Dedifferentiated amniotic fluid mesenchymal stem cell (primary cell): ENCODE measurements around the gene AGRN.
"Not testable (repeated sequence)": the region's sequence is repeated elsewhere in the genome, so short reads cannot be mapped to it uniquely, and the experiment has no call there.

Experiments used
- DNase-seq: peaks from one replicate; pipeline ENCODE4 v3.0.0-alpha.2; 2016; ENCODE audit errors: extremely low spot score

Gene AGRN

GRCh38 chr1:1021010-1021919, 1.3 kb downstream of the AGRN start:
- no peak for DNase-seq

DNA sequence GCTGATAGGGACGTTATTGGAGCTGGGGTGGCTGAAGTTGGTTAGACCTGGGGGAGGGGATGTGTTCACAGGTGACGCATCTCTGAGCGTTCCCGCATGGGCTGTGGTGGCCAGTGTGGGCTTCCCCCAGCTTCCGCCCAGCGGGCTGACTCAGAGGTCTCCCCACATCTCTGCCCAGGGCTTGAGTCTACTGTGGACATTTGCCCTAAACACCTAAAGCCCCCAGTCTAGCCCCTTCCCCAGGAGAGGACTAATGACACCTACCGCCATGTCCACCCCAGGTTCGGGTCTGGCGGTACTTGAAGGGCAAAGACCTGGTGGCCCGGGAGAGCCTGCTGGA, 2.0 kb downstream of the AGRN start:
- DNase-seq = no peak

DNA sequence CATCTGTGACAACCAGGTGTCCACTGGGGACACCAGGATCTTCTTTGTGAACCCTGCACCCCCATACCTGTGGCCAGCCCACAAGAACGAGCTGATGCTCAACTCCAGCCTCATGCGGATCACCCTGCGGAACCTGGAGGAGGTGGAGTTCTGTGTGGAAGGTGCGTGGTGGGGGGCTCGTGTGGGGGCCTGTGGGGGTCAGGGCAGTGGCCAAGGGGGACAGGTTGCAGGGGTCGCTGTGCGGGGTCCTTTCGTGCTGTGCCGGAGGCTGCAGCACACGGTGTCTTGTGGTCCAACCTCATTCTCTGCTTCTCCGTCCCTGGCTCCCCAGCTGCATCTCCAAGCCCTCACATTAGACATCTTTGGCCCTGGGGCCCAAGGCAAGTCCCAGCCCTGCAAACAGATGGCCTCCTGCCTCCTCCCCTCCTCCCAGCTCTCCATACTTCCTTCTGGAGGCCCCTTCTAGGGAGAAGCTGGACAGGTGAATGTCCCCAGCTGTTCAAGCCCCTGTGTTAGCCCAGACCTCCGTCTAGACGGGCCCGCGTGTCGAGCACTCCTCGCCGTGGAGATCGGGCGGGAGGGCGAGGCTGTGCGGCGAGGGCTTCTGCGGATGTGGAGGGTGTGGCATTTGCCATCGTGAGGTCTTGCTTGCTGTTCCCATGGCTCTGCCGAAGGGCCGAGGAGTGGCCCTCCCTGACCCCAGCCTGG, 2.5 kb downstream of the AGRN start:
- DNase-seq = no peak

DNA sequence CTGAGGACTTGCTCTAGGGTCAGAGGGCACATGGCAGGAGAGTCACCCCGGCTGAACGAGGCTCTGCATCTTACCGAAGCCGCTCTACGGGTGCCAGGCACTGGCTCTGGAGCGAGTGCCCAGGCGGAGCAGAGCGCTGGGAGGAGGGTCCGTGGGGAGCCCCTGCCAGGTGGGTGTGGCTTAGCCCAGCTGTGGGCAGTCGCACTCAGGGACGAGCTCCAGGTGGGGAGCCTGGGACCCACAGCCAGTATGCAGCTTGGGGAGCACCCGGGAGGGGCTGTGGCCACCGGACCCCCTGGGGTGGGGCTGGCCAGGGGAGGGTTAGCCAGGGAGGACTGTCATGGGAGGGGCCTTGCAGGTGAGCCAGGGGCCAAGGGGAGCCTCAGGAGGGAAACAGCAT, 3.8 kb downstream of the AGRN start:
- DNase-seq = no peak

- DNase-seq = no peak
Measured at GRCh38 chr1:1024149-1024770, 4.3 kb downstream of the AGRN start.

DNA sequence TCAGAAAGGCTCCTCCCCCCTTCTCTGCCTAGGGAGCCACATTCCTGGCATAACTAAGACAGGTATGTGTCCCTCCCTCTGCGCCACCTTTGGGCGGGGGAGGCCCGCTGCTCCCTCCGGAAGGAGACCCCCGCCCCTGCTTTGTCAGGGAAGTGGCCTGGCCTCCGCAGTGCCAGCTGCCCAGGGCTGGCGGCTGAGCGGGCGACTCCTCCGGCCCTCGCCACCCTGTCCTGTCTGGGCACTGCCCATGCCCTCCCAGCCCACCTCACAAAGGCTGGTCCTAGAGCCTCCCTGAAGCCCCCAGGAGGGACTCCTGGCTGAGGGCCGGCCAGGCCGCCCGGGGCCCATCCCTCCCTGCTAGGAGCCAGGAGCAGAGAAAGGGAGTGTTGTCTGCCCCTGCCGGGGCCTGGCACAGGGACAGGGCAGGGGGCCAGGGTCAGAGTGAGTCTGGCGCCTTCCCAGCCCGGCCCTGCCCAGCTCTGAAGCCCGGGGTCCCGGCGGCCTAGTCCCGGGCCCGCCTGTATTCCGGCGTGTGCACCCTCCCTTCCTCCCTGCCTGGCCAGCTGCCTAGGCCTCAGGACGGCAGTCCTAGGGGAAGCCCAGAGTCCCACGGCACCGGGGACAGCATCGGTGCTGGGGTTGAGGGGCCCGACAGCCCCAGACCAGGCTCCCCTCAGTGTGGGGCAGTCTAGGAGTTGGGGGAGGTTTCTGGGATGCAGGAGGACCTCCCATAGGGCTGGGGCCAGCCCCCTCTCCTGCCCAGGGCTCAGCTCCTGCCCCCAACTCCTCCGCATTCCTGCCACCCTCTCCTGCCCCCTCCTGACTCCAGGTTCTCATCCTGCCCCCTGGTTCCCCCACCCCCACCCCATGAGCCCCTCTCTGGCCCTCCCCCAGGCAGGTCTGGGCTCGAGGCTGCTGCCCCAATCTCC, 5.1 kb downstream of the AGRN start:
- no peak for DNase-seq

DNA sequence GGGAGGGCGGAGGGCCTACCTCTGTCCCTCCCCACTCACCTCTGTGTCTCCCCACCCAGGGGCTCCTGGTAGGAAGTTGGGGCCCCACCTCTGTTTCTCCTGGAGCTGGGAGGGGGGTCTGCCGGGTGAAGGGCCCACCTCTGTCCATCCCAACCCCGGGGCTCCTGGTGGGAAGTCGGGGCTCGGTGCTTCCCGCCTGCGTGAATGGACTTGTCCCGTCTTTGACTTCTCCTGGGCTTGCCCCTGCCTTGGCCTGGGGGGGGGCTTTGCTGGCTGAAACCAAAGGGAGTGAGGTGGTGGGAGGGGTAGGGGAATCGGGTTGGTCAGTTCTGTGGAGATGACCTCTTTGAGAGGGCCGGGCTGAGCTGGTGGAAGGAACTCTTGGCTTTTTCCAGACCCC, 5.8 kb downstream of the AGRN start:
- no peak for DNase-seq

DNA sequence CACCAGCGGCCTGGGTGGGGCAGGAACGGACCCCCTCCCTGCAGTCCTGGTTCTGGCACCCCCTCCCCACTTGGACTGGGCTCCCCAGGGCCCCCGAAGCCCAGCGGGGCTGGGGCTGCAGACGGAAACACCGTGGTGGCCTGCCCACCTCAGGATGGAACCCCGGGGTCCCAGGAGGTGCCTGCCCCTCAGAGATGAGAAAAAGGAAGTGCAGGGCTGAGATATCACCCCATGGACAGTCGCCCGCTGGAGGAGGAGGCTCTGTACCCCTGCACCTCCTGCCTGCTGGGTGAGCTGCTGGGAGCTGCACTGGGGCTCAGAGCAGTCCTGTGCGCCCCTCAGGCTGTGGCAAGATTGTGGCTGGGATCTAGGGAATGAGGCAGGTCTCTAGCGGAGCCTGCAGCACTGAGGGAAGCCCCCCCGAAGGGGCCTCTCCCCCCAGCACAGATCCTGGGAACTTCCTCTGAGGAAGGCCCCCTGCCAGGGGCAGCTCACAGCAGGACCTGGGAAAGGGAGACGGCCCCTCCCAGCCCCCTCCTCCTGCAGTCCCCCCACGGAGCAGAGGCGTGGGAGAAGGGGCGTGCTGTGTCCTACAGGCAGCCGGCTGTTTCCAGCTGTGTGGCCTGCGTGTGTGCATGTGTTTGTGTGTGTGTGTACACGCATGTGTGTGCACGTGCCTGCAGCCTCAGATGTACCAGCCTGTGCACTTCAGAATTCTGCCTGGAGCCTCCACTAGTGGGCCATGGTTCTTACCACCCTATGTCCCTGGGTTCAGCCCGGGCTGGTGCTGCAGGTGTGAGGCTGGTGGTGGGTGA, 6.9 kb downstream of the AGRN start:
- DNase-seq = no peak

GRCh38 chr1:1027791-1028190, 7.9 kb downstream of the AGRN start:
- no peak for DNase-seq

- DNase-seq = not testable (repeated sequence)
Measured at GRCh38 chr1:1030867-1031658, 11.1 kb downstream of the AGRN start.

DNA sequence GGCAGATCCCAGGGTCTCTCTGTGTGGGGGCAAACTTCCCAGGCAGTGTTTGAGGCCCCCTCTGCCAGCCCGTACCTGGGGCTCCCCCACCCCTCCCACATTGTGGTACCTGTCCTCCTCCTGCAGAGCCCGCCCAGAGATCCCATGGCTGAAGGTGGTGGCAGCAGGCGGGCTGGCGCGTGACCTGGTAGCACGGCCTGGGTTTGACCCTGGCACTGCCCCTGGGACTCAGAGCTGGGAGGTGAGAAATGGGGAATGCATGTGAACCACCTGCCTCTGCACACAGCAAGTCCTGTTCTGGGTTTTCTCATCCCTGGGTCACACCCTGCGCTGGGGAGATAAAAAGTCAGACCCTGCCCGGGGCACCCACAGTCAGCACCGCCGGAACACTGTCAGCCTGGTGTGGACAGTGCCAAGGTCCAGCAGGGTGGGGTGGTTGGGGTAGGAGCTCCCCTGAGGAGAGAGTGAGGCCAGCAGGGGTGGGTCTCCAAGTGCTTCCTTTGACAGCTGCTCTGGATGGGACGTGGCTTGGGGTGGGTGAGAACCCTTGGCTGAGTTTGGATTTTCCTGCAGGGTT, 11.8 kb downstream of the AGRN start:
- DNase-seq = no peak

GRCh38 chr1:1032424-1032823, 12.5 kb downstream of the AGRN start:
- DNase-seq = no peak

DNA sequence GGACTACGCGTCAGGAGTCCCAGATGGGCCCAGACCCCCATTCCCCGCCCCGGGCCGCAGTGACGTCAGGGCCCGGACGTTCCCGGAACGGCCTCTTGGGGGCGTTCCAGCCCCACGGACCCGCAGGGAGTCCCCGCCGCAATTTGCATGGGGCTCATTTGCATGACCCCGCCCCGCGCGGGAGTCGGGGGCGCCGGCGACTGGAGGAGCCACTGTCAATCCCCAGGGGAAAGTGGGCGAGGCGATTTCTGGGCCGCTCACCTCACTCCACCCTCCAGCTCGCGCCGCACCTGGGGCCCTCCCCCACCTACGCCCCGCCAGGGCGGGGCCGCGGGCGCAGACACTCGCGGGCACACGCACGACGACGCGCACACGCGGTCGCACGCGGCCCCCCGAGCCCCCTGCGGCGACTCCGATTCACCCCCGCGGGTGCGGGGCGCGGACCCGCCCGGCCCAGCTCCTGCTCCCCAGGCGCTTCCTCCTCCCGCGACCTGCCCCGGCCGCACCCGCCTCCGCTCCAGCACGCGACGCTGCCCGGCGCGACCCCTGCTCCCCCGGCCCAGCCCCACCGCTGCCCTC, 13.2 kb downstream of the AGRN start:
- peak; percentile 43 for DNase-seq

GRCh38 chr1:1033731-1034438, 14.0 kb downstream of the AGRN start:
- no peak for DNase-seq

DNA sequence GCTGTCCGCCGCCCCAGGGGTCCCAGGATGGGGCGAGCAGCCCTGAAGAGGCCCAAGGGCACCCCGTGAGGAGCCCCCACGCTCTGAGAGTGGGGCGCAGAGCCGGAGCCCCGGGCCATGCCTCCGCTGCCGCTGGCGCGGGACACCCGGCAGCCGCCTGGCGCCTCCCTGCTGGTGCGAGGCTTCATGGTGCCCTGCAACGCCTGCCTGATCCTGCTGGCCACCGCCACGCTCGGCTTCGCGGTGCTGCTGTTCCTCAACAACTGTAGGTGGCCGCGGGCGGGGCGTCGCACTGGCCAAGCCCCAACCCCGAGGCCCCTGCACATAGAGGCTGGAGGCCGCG, 14.5 kb downstream of the AGRN start:
- DNase-seq = no peak

GRCh38 chr1:1035291-1035943, 15.5 kb downstream of the AGRN start:
- DNase-seq = no peak

DNA sequence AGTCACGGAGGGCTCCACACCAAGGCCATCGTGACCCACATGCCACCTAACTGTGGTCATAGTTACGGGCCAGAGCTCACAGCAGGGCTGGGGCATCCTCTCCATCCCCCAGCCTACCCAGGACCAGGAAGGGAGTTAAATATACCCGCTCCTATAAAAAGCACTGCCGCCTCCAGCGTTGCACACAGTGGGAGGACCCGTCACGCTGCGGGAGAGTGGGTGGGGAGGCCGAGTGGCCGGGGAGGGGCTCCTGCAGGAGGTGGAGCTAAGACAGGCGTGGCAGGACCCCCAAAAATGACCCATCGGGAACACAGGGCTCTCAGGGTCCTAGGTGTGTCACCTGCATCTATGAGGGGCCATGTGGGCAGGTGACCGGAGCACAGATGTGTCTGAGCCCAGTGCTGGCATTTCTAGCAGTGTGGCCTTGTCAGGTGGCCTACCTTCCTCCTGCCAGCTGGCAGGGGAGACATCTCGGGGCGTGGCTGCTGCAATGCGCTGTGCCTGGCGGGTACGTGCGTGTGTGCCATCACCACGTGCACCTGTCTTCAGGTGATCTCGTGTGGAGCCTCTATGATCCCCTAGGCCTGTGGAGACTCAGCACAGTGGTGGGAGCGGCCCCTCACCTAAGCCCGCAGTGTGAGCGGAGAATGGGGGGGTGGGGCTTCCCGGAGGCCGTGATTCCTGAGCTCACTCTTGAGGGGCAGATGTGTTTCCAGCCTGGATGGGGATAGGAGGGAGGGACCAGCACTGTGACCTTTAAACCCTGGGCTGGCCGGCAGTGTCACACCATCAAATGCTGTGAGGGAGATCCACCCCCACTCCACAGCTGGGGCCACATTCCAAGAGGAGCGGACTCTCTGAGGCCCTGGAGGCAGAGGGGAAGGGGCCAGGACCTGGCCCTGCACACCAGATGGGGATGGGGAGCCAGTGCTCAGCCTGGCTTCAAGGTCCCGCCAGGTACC, 17.7 kb downstream of the AGRN start:
- no peak for DNase-seq
